Measurements from ENCODE around the gene METTL15. TPM values are rescaled to one million over a fixed set of nuclear protein-coding genes. Genes with fewer than 3 reads are reported as not detected.

Gene METTL15
- total RNA-seq, 1 donor from 2014 or later = 27.9 TPM

GRCh38 chr11:28168718-28169117, 60.5 kb downstream of the METTL15 start:
- no peak overlapping the region for H3K27ac ChIP-seq
- H3K27me3 Mint-ChIP-seq (ENCODE audit: insufficient read depth, low read depth) = no peaks in the 10 kb centered on the region
- peaks cover 6% of the 10 kb centered on the region for H3K9me3 Mint-ChIP-seq
- no peaks in the 10 kb centered on the region for H3K79me2 ChIP-seq (ENCODE audit: low read depth)
- no peak for DNase-seq (ENCODE audit: low spot score)
- no peak overlapping the region for H2AFZ ChIP-seq (replicated peaks)
- H4K20me1 ChIP-seq (ENCODE audit: low read depth) = no peaks in the 10 kb centered on the region
- no peak overlapping the region for H3K27ac Mint-ChIP-seq
- H3K36me3 Mint-ChIP-seq = peaks cover 24% of the 10 kb centered on the region
- peaks cover 2% of the 10 kb centered on the region for H3K4me1 Mint-ChIP-seq
- H3K9me3 ChIP-seq (ENCODE audit: low read depth) = no peaks in the 10 kb centered on the region
- H3K4me1 ChIP-seq = no peaks in the 10 kb centered on the region
- H3K4me2 ChIP-seq = no peak overlapping the region
- no peaks in the 10 kb centered on the region for H3K36me3 ChIP-seq
- H3F3A ChIP-seq (ENCODE audit: low read depth) = no peaks in the 10 kb centered on the region
- H3K4me3 Mint-ChIP-seq = no peak overlapping the region
- H3K4me3 ChIP-seq = no peak overlapping the region
- H3K9ac ChIP-seq = no peak overlapping the region
- no peaks in the 10 kb centered on the region for H3K27me3 ChIP-seq
- TF ChIP-seq EZH2 (IDR thresholded peaks at IDR 0.05) (no peak), EZH2phosphoT487 (IDR thresholded peaks at IDR 0.05) (no peak), CTCF (IDR thresholded peaks at IDR 0.05) (no peak)

- peaks cover 8% of the 10 kb centered on the region for H3K9me3 Mint-ChIP-seq
- DNase-seq (ENCODE audit: low spot score) = no peak
- Histone ChIP-seq H2AFZ (replicated peaks) (no peak overlapping the region), H3K9ac (no peak overlapping the region), H4K20me1 (ENCODE audit: low read depth) (no peaks in the 10 kb centered on the region), H3K4me3 (no peak overlapping the region), H3K27ac (no peak overlapping the region), H3K79me2 (ENCODE audit: low read depth) (no peaks in the 10 kb centered on the region), H3K27me3 (no peaks in the 10 kb centered on the region), H3K4me1 (no peaks in the 10 kb centered on the region), H3K4me2 (no peak overlapping the region), H3K36me3 (no peaks in the 10 kb centered on the region), H3F3A (ENCODE audit: low read depth) (no peaks in the 10 kb centered on the region), H3K9me3 (ENCODE audit: low read depth) (no peaks in the 10 kb centered on the region)
- H3K27me3 Mint-ChIP-seq (ENCODE audit: insufficient read depth, low read depth) = no peaks in the 10 kb centered on the region
- peaks cover 27% of the 10 kb centered on the region for H3K36me3 Mint-ChIP-seq
- peaks cover 2% of the 10 kb centered on the region for H3K4me1 Mint-ChIP-seq
- TF ChIP-seq EZH2 (IDR thresholded peaks at IDR 0.05) (no peak), EZH2phosphoT487 (IDR thresholded peaks at IDR 0.05) (no peak), CTCF (IDR thresholded peaks at IDR 0.05) (no peak)
- no peak overlapping the region for H3K4me3 Mint-ChIP-seq
- H3K27ac Mint-ChIP-seq = no peak overlapping the region
Measured at GRCh38 chr11:28169816-28170215, 61.6 kb downstream of the METTL15 start.

GRCh38 chr11:28170759-28171158, 62.6 kb downstream of the METTL15 start:
- Histone ChIP-seq H2AFZ (replicated peaks) (no peak overlapping the region), H4K20me1 (ENCODE audit: low read depth) (no peaks in the 10 kb centered on the region), H3K36me3 (no peaks in the 10 kb centered on the region), H3F3A (ENCODE audit: low read depth) (no peaks in the 10 kb centered on the region), H3K27ac (no peak overlapping the region), H3K4me2 (no peak overlapping the region), H3K4me1 (no peaks in the 10 kb centered on the region), H3K9me3 (ENCODE audit: low read depth) (no peaks in the 10 kb centered on the region), H3K9ac (no peak overlapping the region), H3K27me3 (no peaks in the 10 kb centered on the region), H3K79me2 (ENCODE audit: low read depth) (no peaks in the 10 kb centered on the region), H3K4me3 (no peak overlapping the region)
- no peak for DNase-seq (ENCODE audit: low spot score)
- TF ChIP-seq EZH2phosphoT487 (IDR thresholded peaks at IDR 0.05) = no peak
- no peak for TF ChIP-seq EZH2 (IDR thresholded peaks at IDR 0.05)
- TF ChIP-seq CTCF (IDR thresholded peaks at IDR 0.05) = no peak
- H3K4me1 Mint-ChIP-seq = peaks cover 2% of the 10 kb centered on the region
- no peaks in the 10 kb centered on the region for H3K27me3 Mint-ChIP-seq (ENCODE audit: insufficient read depth, low read depth)
- peaks cover 19% of the 10 kb centered on the region for H3K36me3 Mint-ChIP-seq
- peaks cover 8% of the 10 kb centered on the region for H3K9me3 Mint-ChIP-seq
- no peak overlapping the region for H3K27ac Mint-ChIP-seq
- H3K4me3 Mint-ChIP-seq = no peak overlapping the region

Data from neural progenitor cell (in vitro differentiated cells).